WERI-Rb-1 (cell line): Measurements from ENCODE around the gene ROR1.
A peak's percentile ranks its signal among the peaks of the same experiment; 100 is the strongest.

Experiments used
- DNase-seq: peaks from one replicate; pipeline ENCODE4 v3.0.0-alpha.2; 2020
- H3K27ac ChIP-seq: fragments of 250-450 bp; sonication (Bioruptor Pico); 2 replicates; pipeline ENCODE4 v1.5.1; 2020; ENCODE audit warnings: mild to moderate bottlenecking, moderate library complexity
- H3K27me3 ChIP-seq: fragments of 250-450 bp; sonication (Bioruptor Pico); 2 replicates; pipeline ENCODE4 v1.5.1; 2021; ENCODE audit warnings: mild to moderate bottlenecking, low read depth, moderate library complexity; ENCODE audit not compliant: insufficient read depth, severe bottlenecking
- H3K36me3 ChIP-seq: fragments of 250-450 bp; sonication (Bioruptor Pico); 2 replicates; pipeline ENCODE4 v1.5.1; 2020; ENCODE audit warnings: mild to moderate bottlenecking, moderate library complexity
- H3K4me3 ChIP-seq: 2 replicates; pipeline ENCODE4 v1.5.1; 2011; ENCODE audit warnings: low read depth, mild to moderate bottlenecking, control low read depth, low read length
- H3K9me3 ChIP-seq: fragments of 250-450 bp; sonication (Bioruptor Pico); 2 replicates; pipeline ENCODE4 v1.5.1; 2021; ENCODE audit warnings: mild to moderate bottlenecking, moderate library complexity; ENCODE audit not compliant: severe bottlenecking
- TF ChIP-seq, protein P1 (sequence below): IDR thresholded peaks from 2 replicates; pipeline ENCODE4 v1.5.1; 2011; ENCODE audit warnings: low read depth, mild to moderate bottlenecking, control low read depth, inconsistent platforms, low read length

ROR1 gene

DNA sequence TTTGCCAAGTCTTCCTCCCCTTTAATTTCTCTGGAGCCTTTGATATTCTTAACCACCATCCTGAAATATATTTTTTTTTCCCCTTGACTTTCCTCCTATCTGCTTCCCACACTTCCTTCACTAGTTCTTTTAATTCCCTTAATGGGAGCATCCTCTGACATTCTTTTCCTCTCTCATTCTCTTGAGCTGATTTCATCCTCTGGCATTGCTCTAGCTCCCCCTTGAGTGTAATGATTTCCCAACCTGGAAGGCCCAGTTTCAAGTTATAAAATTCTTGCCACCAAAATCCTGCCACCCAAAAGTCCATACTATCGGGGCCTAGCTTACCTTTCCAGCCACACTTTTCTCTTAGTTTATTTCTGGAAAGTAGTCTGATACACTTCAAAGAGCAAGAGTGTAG is 390.2 kb downstream of the ROR1 start:
- no peaks in the 10 kb centered on the region for H3K9me3 ChIP-seq
- H3K4me3 ChIP-seq: no peak overlapping the region
- H3K27me3 ChIP-seq: no peaks in the 10 kb centered on the region
- DNase-seq: no peak
- TF ChIP-seq, protein P1, sequence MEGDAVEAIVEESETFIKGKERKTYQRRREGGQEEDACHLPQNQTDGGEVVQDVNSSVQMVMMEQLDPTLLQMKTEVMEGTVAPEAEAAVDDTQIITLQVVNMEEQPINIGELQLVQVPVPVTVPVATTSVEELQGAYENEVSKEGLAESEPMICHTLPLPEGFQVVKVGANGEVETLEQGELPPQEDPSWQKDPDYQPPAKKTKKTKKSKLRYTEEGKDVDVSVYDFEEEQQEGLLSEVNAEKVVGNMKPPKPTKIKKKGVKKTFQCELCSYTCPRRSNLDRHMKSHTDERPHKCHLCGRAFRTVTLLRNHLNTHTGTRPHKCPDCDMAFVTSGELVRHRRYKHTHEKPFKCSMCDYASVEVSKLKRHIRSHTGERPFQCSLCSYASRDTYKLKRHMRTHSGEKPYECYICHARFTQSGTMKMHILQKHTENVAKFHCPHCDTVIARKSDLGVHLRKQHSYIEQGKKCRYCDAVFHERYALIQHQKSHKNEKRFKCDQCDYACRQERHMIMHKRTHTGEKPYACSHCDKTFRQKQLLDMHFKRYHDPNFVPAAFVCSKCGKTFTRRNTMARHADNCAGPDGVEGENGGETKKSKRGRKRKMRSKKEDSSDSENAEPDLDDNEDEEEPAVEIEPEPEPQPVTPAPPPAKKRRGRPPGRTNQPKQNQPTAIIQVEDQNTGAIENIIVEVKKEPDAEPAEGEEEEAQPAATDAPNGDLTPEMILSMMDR: peak; percentile 41; the same call in 1 of the 2 replicates
- no peaks in the 10 kb centered on the region for H3K36me3 ChIP-seq
- H3K27ac ChIP-seq: no peak overlapping the region

DNA sequence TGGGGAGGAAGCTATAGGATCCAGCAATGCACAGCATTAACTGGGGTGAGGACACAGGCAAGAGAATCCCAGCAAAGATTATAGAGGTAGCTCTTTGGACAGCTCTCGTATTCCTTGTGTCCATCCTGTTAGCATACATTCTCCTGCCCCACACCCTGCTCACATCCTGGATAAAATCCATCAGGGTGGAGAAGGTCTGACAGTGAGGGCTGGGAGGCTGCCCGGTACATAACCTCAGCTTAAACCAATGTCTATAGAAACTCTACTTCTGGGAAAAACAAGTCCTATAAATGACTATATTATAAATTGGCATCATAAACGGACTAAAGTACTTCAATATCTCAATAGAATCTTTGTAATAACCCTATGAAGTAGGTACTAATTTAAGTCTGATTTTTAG is 392.8 kb downstream of the ROR1 start:
- Histone ChIP-seq H3K9me3 (no peaks in the 10 kb centered on the region), H3K36me3 (no peaks in the 10 kb centered on the region), H3K27ac (no peak overlapping the region), H3K4me3 (no peak overlapping the region), H3K27me3 (no peaks in the 10 kb centered on the region)
- DNase-seq: no peak
- TF ChIP-seq, protein P1: no peak

DNA sequence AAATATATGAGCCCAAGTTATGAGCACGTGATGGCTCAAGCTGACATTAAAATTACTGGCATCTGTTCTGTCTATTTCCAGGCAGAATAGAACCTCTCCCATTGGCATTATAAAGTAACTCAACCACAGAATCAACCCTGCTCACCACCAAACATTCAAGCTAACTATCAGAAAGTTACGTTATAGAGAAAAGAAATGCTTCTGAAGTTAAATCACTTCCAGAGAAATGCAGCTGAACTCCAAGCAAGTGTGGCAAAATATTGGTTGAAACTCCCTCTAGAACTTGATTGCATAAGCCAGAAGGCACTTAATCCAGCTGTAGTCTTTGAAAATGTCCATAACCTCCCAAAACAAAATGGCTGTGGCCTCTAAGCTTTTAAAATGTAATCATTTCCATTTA is 393.4 kb downstream of the ROR1 start:
- no peaks in the 10 kb centered on the region for H3K9me3 ChIP-seq
- H3K36me3 ChIP-seq: no peaks in the 10 kb centered on the region
- TF ChIP-seq, protein P1: no peak
- no peak for DNase-seq
- no peak overlapping the region for H3K27ac ChIP-seq
- H3K4me3 ChIP-seq: no peak overlapping the region
- no peaks in the 10 kb centered on the region for H3K27me3 ChIP-seq

DNA sequence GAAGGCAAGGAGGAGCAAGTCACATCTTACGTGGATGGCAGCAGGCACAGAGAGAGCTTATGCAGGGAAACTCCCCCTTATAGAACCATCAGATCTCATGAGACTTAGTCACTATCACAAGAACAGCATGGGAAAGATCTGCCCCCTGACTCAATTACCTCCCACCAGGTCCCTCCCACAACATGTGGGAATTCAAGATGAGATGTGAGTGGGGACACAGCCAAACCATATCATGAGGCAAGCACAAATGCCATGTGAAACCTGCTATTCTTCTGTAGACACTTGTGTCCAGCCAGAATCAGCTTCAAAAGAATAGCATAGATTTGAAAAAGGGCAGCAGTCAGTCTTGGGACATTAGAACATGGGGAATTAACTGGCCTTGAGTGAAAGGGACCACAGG is 397.4 kb downstream of the ROR1 start:
- no peak overlapping the region for H3K27ac ChIP-seq

DNA sequence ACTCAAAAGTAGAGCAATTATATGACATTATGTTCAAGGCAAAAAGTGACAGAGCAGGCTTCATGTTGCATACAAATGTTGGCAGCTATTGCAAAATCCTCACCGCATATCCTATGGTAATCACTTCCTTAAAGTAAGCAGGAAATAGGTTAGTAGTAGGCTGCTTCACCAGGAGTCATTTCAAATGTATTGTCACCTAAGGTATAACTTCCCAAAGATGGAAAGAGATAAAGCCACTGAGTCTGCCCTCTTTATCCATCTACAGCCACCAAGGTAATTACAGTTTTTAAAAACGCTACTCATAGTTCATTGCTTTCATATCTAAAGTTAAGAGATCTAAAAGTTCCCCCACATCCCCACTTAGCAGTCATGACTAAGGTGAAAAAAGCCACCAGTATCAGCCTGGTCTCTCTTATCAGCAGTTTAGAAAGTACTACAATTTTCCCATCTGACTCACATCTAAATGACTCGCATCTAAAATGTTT is 398.0 kb downstream of the ROR1 start:
- no peak for DNase-seq
- no peaks in the 10 kb centered on the region for H3K9me3 ChIP-seq
- TF ChIP-seq, protein P1: no peak
- no peaks in the 10 kb centered on the region for H3K27me3 ChIP-seq
- H3K36me3 ChIP-seq: no peaks in the 10 kb centered on the region
- H3K27ac ChIP-seq: no peak overlapping the region
- H3K4me3 ChIP-seq: no peak overlapping the region

More for the DNA sequence above, 397.4 kb downstream of the ROR1 start:
- TF ChIP-seq, protein P1: no peak
- DNase-seq: no peak
- no peaks in the 10 kb centered on the region for H3K9me3 ChIP-seq
- no peaks in the 10 kb centered on the region for H3K36me3 ChIP-seq
- no peaks in the 10 kb centered on the region for H3K27me3 ChIP-seq
- no peak overlapping the region for H3K4me3 ChIP-seq

DNA sequence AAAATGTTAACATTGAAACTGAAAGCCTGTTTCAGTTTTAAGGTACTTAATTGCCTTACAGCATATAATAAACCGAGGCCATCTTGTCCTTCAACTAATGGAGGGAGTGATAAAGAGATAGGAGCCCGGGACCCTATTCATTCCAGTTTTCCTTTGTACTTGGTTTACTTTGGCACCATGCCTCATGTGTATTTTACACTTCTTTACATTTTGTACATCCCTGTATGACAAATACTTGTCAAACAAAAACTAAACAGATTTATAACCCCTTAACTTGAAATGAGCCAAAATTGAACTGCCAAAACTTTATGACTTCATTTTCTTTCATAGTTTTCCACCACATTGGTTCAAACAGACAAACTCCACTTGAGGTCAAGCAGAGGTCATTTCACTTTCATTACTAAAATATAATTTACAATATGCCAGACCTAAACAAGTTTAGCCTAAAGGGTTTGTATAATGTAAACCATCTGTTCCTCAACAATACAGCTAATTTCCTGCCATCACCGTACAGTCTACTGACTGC is 398.7 kb downstream of the ROR1 start:
- no peak for DNase-seq
- Histone ChIP-seq H3K9me3 (no peaks in the 10 kb centered on the region), H3K27me3 (no peaks in the 10 kb centered on the region), H3K36me3 (no peaks in the 10 kb centered on the region), H3K27ac (no peak overlapping the region), H3K4me3 (no peak overlapping the region)
- TF ChIP-seq, protein P1: no peak
